ENCODE results near the gene VBP1. TPM values are rescaled to one million over a fixed set of nuclear protein-coding genes. Genes with fewer than 3 reads are reported as not detected.

VBP1 gene, protein sequence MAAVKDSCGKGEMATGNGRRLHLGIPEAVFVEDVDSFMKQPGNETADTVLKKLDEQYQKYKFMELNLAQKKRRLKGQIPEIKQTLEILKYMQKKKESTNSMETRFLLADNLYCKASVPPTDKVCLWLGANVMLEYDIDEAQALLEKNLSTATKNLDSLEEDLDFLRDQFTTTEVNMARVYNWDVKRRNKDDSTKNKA
- 10 to 100 TPM; 17.3 to 57.4 (median 26.4) TPM for total RNA-seq
- polyA plus RNA-seq: 100 to 1,000 TPM in 1 of 2 donors, 10 to 100 TPM in 1; 59.9 to 104 TPM
- total RNA-seq: 19.4 reads per million, percentile 50 among the genes with 10 or more reads in this experiment

- Histone ChIP-seq H3K4me3 (ENCODE audit: low read length) (peak within 1 kb of the TSS; percentile 73), H3K9me3 (ENCODE audit: control insufficient read depth in 2 of 3, low read length in 3 of 3) (no peaks in the 10 kb centered on the region), H3K27me3 (ENCODE audit: control insufficient read depth in 2 of 2, insufficient read depth in 2 of 2, low read length in 2 of 2) (no peaks in the 10 kb centered on the region), H3K4me1 (ENCODE audit: control insufficient read depth in 2 of 2, insufficient read depth in 2 of 2, low read length in 2 of 2) (peaks cover 8 to 16% of the 10 kb centered on the region in 2 donors), H3K36me3 (ENCODE audit: control insufficient read depth in 2 of 3, insufficient read depth in 3 of 3, low read length in 3 of 3) (peaks cover 0 to 8% (median 0%) of the 10 kb centered on the region in 3 experiments), H3K27ac (ENCODE audit: low read depth, low read length) (peak within 1 kb of the TSS; percentile 79)
- H3K27me3 Mint-ChIP-seq: no peaks in the 10 kb centered on the region
- H3K4me1 Mint-ChIP-seq: peaks cover 10 to 36% (median 26%) of the 10 kb centered on the region in 7 donors
- ChIA-PET POLR2A (interaction anchor here (0.9 to 2.4 kb wide), 5 partner anchors 10 to 74 kb away, joined by 3 to 11 read pairs (median 4); partner anchors contain the start of gene RAB39B), CTCF (interaction anchor here (0.7 to 2.2 kb wide), 7 partner anchors 28 to 180 kb away, joined by 3 to 13 read pairs (median 3); partner anchors contain the start of gene RAB39B)
- no peaks in the 10 kb centered on the region for H3K9me3 Mint-ChIP-seq
- DNase-seq (peak; percentile 61 to 89 (median 84)), ATAC-seq (peak; percentile 99)
- H3K4me3 Mint-ChIP-seq: peak within 1 kb of the TSS; percentile 86 to 98 (median 96)
- H3K27ac Mint-ChIP-seq: peak within 1 kb of the TSS; percentile 76 to 96 (median 91)
- intact Hi-C loops (cut with micrococcal nuclease): loop anchor here (1.0 to 5.0 kb wide), 12 partner anchors 28 to 665 kb away; partner anchors contain the start of genes FUNDC2 (in 2 of the 2), BRCC3 (in 1 of the 2), CMC4 (in 1 of the 2) and MTCP1 (in 1 of the 2)
- peaks cover 0 to 4% (median 0%) of the 10 kb centered on the region in 5 donors for H3K36me3 Mint-ChIP-seq
Observed at GRCh38 chrX:155216179-155216939, at the start of gene VBP1. Gene VBP1 (plus strand): TSS chrX:155216460. CDS start chrX:155216483, 23 bp downstream.

DNA sequence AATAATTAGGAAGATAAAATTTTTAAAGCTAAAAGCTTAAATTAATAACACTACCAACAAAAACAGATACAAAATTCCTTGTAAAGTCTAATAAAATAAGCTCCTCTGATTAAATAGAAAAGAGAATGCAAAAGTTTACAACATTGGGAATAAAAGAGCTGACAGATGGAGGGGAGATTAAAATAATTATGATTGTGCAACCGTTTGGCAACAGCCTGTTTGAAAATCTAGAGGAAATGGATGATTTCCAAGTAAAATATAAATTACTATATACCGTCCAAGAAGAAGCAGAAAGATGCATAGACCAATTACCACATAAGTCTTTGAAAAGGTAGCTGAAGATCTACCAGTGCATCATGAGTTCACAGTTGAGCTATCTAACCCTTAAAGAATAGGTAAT, 46.4 kb upstream of the VBP1 start:
- intact Hi-C loops (cut with micrococcal nuclease): loop anchor here in 1 of 2 donors (10.0 kb wide), 1 partner anchor 65 kb away; no protein-coding TSS in a partner anchor
- H3K9me3 Mint-ChIP-seq: peaks cover 0 to 4% (median 0%) of the 10 kb centered on the region in 11 donors
- H3K36me3 Mint-ChIP-seq: peaks cover 0 to 4% (median 0%) of the 10 kb centered on the region in 5 donors
- Histone ChIP-seq H3K27me3 (ENCODE audit: control insufficient read depth in 2 of 2, insufficient read depth in 2 of 2, low read length in 2 of 2) (no peaks in the 10 kb centered on the region), H3K27ac (ENCODE audit: low read depth, low read length) (no peak overlapping the region), H3K4me3 (ENCODE audit: low read length) (no peak overlapping the region), H3K9me3 (ENCODE audit: control insufficient read depth in 2 of 3, low read length in 3 of 3) (no peaks in the 10 kb centered on the region), H3K4me1 (ENCODE audit: control insufficient read depth in 2 of 2, insufficient read depth in 2 of 2, low read length in 2 of 2) (no peaks in the 10 kb centered on the region), H3K36me3 (ENCODE audit: control insufficient read depth in 2 of 3, insufficient read depth in 3 of 3, low read length in 3 of 3) (no peaks in the 10 kb centered on the region)
- no peak overlapping the region for H3K4me3 Mint-ChIP-seq
- H3K4me1 Mint-ChIP-seq: no peaks in the 10 kb centered on the region
- CTCF ChIA-PET: no interaction called here
- POLR2A ChIA-PET: interaction anchor here (1.1 kb wide), 1 partner anchor 46 kb away, joined by 4 read pairs; the partner anchor contains the start of gene VBP1
- peaks cover 0 to 4% (median 0%) of the 10 kb centered on the region in 5 donors for H3K27me3 Mint-ChIP-seq
- no peak for ATAC-seq
- no peak for DNase-seq
- H3K27ac Mint-ChIP-seq: no peak overlapping the region

- ATAC-seq (no peak), DNase-seq (no peak)
- H3K27ac ChIP-seq (ENCODE audit: low read depth, low read length): no peak overlapping the region
- Mint-ChIP-seq H3K36me3 (no peaks in the 10 kb centered on the region), H3K9me3 (peaks cover 0 to 4% (median 0%) of the 10 kb centered on the region in 11 donors), H3K4me1 (no peaks in the 10 kb centered on the region), H3K27me3 (no peaks in the 10 kb centered on the region), H3K27ac (no peak overlapping the region), H3K4me3 (no peak overlapping the region)
- H3K9me3 ChIP-seq (ENCODE audit: control insufficient read depth in 2 of 3, low read length in 3 of 3): no peaks in the 10 kb centered on the region
- no peak overlapping the region for H3K4me3 ChIP-seq (ENCODE audit: low read length)
- H3K27me3 ChIP-seq (ENCODE audit: control insufficient read depth in 2 of 2, insufficient read depth in 2 of 2, low read length in 2 of 2): no peaks in the 10 kb centered on the region
- H3K4me1 ChIP-seq (ENCODE audit: control insufficient read depth in 2 of 2, insufficient read depth in 2 of 2, low read length in 2 of 2): no peaks in the 10 kb centered on the region
- ChIA-PET POLR2A (interaction anchor here (0.6 kb wide), 1 partner anchor 85 kb away, joined by 3 read pairs; no protein-coding TSS in a partner anchor), CTCF (interaction anchor here (1.3 kb wide), 2 partner anchors 37 to 85 kb away, joined by 3 to 4 read pairs; partner anchors contain the start of gene VBP1)
- intact Hi-C loops (cut with micrococcal nuclease): loop anchor here in 1 of 2 donors (1.0 to 10.0 kb wide), 3 partner anchors 38 to 198 kb away; partner anchors contain the start of gene VBP1
- H3K36me3 ChIP-seq (ENCODE audit: control insufficient read depth in 2 of 3, insufficient read depth in 3 of 3, low read length in 3 of 3): no peaks in the 10 kb centered on the region
Observed at GRCh38 chrX:155179346-155179997, 36.8 kb upstream of the VBP1 start.

DNA sequence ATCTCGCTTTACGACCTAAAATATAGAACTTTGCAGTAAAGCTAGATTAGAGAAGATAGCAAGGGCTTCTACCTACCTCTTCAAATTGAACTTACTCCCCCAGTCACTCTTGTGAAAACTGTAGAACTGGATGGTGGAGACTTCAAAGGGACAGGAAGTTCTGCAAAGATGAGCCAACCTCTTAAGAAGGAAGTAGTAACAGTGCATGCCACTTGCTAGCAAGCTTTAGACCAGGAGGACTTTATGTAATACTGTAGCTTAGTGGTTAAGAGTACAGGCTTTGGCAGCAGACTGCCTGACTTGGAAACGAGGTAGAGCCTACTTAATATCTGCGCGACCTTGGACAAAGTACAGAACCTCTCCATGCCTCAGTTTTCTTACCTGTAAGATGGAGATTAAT, 27.5 kb upstream of the VBP1 start:
- Mint-ChIP-seq H3K4me3 (peak overlapping the region; percentile 40 to 75 (median 68)), H3K36me3 (peaks cover 6 to 25% (median 8%) of the 10 kb centered on the region in 5 donors)
- peak; percentile 99 for ATAC-seq

DNA sequence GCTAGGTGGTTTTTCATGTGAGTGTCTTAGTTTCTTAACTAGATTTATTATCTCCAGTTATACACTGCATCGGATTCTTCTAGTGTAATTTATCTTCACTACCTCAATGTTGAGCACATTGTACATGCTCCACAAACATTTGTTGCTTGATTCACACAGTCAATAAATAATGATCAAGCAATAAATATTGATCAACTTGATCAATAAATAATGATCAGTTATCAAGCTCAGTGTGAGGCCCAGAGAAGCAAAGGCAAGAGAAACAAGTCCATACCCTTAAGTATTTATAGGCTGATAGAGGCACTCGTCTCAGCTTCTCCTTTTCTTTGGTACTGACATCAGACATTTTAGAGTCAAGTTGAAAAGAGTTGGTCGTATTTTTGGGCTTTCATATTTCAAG, 5.1 kb upstream of the VBP1 start:
- no peak overlapping the region for H3K4me3 ChIP-seq (ENCODE audit: low read length)
- Mint-ChIP-seq H3K36me3 (no peaks in the 10 kb centered on the region), H3K27ac (no peak overlapping the region), H3K27me3 (no peaks in the 10 kb centered on the region), H3K9me3 (no peaks in the 10 kb centered on the region), H3K4me1 (peaks cover 0 to 7% (median 5%) of the 10 kb centered on the region in 7 donors), H3K4me3 (no peak overlapping the region)
- H3K27me3 ChIP-seq (ENCODE audit: control insufficient read depth in 2 of 2, insufficient read depth in 2 of 2, low read length in 2 of 2): no peaks in the 10 kb centered on the region
- peaks cover 0 to 5% of the 10 kb centered on the region in 2 donors for H3K4me1 ChIP-seq (ENCODE audit: control insufficient read depth in 2 of 2, insufficient read depth in 2 of 2, low read length in 2 of 2)
- CTCF ChIA-PET: no interaction called here
- DNase-seq (no peak), ATAC-seq (no peak)
- no peaks in the 10 kb centered on the region for H3K36me3 ChIP-seq (ENCODE audit: control insufficient read depth in 2 of 3, insufficient read depth in 3 of 3, low read length in 3 of 3)
- no peak overlapping the region for H3K27ac ChIP-seq (ENCODE audit: low read depth, low read length)
- no peaks in the 10 kb centered on the region for H3K9me3 ChIP-seq (ENCODE audit: control insufficient read depth in 2 of 3, low read length in 3 of 3)
- intact Hi-C loops (cut with micrococcal nuclease): no loop called here
- POLR2A ChIA-PET: interaction anchor here (0.6 kb wide), 1 partner anchor 140 kb away, joined by 3 read pairs; the partner anchor contains the start of gene BRCC3

More for the DNA sequence above, 27.5 kb upstream of the VBP1 start:
- peaks cover 5 to 40% (median 13%) of the 10 kb centered on the region in 11 donors for H3K9me3 Mint-ChIP-seq
- peaks cover 8 to 24% of the 10 kb centered on the region in 2 donors for H3K4me1 ChIP-seq (ENCODE audit: control insufficient read depth in 2 of 2, insufficient read depth in 2 of 2, low read length in 2 of 2)
- H3K4me3 ChIP-seq (ENCODE audit: low read length): peak overlapping the region; percentile 29
- peak overlapping the region; percentile 56 to 92 (median 79) for H3K27ac Mint-ChIP-seq
- no peaks in the 10 kb centered on the region for H3K36me3 ChIP-seq (ENCODE audit: control insufficient read depth in 2 of 3, insufficient read depth in 3 of 3, low read length in 3 of 3)
- intact Hi-C loops (cut with micrococcal nuclease): loop anchor here (1.0 to 5.0 kb wide), 3 partner anchors 28 to 161 kb away; partner anchors contain the start of genes VBP1 (in 2 of the 2) and FUNDC2 (in 1 of the 2)
- DNase-seq: peak in 7 of 9 donors; percentile 43 to 75 (median 65)
- no peaks in the 10 kb centered on the region for H3K27me3 ChIP-seq (ENCODE audit: control insufficient read depth in 2 of 2, insufficient read depth in 2 of 2, low read length in 2 of 2)
- H3K27me3 Mint-ChIP-seq: no peaks in the 10 kb centered on the region
- peak overlapping the region; percentile 33 for H3K27ac ChIP-seq (ENCODE audit: low read depth, low read length)
- H3K4me1 Mint-ChIP-seq: peaks cover 11 to 62% (median 48%) of the 10 kb centered on the region in 7 donors
- ChIA-PET POLR2A (interaction anchor here (1.0 to 1.2 kb wide), 2 partner anchors 27 to 29 kb away, joined by 4 to 11 read pairs; partner anchors contain the start of gene VBP1), CTCF (interaction anchor here (1.0 to 1.2 kb wide), 3 partner anchors 28 to 96 kb away, joined by 3 to 7 read pairs (median 3); partner anchors contain the start of gene VBP1)
- H3K9me3 ChIP-seq (ENCODE audit: control insufficient read depth in 2 of 3, low read length in 3 of 3): no peaks in the 10 kb centered on the region

Data from naive thymus-derived CD4-positive, alpha-beta T cell (primary cell).